NCI-H748 (cell line): ENCODE data around the gene HACL1.
"Not testable (repeated sequence)": the region's sequence is repeated elsewhere in the genome, so short reads cannot be mapped to it uniquely, and the experiment has no call there.

Experiments used
- DNase-seq: peaks from one replicate; lab custom pipeline; 2025; ENCODE audit not compliant: unreplicated experiment; lab: John Stamatoyannopoulos, UW

Gene HACL1

DNA sequence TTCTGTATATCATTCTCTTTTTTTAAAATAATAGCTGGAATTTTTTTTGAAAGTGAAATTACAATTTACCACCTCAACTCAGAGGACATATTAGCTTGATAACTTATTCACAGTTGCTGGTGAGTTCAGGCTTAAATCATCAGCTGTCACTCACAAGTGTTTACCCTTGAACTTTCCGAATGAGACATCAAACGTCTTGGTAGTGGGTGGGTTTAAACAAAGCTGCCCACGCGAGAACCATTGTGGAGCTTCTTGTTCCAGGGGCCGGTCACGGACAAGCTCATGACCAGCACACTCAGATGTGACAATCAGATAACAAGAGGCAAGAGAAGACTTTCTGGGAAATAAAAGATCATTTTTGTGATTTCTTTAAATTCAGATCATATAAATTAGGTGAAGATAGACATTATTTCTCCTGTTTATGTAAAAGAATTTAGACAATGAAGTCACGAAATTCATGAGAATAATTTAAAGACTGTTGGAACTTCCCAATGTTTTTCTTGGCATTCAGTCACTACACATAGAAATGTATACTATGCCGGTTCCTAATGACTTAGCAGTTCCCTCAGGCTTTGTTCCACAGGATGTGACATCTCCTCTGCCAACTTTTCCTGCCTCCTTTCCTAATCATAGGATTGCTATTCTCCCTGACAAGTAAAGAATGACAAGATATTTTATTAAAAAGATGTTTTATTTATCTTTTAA lies 29.4 kb upstream of the HACL1 start:
- no peak for DNase-seq

DNA sequence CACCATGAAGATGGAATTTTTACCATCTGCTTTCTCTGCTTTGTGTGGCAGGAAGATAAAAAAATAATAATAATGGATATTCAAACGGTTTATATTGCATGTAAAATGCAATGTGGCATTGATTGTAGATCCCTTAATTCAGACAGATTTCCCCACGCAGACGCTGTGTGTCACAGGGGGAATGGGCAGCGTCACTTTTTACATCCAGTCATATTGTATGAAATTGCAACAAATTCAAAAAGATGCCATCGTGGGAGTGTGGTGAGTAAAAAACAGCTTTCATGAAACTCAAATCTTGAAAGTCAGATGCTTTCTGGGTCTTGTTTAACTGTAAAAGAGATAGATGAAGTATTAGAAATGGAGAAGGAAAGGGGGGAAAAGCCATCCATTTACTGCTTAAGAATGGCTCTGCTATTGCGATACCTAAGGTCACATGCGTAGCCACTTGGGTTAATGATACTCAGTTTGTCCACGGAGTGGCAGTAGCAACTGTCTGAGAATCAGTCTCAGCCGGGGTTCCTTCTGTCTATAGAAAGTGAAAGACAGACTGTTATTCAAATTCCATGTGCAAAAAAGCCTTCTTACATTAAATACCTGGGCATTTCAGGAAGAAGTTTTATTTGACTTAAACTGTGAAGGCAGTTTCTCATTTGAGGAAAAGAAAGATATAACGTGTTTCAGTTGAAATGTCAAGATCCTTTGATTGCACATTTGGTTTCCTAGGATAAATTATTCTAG lies 28.7 kb upstream of the HACL1 start:
- peak; percentile 64 for DNase-seq

DNA sequence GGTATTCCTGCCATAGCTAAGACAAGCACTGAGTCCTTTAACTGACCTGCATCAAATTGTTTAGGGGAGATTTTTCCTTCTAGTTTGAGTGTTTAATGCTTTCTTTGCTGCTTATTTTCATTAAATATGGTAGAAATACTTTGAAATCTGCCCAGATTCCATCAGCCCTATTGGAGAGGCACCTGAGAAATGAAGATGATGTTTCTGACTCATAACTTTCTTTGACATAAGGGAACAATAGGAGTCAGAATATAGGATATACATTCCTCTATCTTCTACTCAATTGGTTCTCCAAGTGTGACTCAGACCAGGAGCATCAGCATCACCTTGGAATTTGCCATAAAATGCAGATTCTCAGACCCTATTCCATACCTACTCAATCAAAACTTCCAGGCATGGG lies 27.6 kb upstream of the HACL1 start:
- no peak for DNase-seq

DNA sequence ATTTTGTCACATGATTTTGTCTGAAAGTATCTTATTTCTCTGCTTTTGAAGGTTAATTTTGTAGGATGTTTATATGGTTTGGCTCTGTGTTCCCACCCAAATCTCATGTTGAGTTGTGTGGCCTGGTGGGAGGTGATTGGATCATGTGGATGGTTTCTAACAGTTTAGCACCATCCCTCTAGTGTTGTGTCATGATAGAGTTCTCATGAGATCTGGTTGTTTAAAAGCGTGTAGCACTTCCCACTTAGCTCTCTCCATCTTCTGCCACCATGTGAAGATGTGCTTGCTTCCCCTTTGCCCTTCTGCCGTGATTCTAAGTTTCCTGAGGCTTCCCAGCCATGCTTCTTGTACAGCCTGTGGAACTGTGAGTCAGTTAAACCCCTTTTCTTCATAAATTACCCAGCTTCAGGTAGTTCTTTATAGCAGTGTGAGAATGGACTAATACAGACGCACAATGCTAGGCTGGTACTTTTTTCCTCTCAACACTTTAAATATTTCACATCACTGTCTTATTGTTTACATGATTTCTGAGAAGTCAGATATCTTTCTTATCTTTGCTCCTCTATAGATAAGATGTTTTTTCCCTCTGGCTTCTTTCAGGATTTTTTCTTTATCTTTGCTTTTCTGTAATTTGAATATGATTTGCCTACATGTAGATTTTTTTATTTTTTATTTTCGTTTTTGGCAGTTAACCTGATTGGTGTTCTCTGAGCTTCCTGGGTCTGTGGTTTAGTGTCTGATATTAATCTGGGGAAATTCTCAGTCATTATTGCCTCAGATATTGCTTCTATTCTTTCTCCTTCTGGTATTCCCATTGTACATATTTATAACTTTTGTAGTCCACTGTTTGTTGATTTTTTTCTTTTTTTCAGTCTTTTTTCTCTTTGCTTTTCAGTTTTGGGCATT lies 22.4 kb upstream of the HACL1 start:
- DNase-seq = no peak

DNA sequence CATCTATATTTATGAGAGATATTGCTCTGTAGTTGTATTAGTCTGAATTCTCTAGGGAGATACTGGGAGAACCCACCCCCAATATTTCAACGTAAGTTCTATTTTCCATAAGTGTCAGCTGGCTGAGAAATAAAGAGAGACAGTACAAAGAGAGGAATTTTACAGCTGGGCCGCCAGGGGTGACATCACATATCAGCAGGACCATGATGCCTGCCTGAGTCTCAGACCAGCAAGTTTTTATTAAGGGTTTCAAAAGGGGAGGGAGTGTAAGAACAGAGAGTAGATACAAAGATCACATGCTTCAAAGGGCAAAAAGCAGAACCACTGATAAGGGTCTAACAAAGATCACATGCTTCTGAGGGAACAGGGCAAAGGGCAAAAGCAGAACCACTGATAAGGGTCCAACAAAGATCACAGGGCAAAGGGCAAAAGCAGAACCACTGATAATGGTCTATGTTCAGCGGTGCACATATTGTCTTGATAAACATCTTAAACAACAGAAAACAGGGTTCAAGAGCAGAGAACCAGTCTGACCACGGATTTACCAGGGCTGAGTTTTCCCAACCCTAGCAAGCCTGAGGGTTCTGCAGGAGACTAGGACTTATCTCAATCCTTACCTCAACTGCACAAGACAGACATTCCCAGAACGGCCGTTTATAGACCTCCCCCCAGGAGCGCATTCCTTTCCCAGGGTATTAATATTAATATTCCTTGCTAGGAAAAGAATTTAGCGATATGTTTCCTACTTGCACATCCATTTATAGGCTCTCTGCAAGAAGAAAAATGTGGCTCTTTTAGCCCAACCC lies 18.5 kb upstream of the HACL1 start:
- not testable (repeated sequence) for DNase-seq

DNA sequence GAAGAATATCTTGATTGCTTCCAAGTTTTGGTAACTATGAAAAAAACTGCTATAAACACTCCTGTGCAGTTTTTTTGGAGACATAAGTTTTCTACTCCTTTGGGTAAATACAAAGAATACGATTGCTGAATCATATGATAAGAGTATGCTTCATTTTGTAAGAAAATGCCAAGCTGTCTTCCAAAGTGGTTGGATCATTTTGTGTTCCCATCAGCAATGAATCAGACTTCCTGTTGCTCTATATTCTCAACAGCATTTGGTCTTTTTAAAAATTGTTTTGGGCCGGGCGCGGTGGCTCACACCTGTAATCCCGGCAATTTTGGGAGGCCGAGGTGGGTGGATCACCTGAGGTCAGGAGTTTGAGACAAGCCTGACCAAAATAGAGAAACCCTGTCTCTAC lies 14.7 kb upstream of the HACL1 start:
- DNase-seq = no peak

DNA sequence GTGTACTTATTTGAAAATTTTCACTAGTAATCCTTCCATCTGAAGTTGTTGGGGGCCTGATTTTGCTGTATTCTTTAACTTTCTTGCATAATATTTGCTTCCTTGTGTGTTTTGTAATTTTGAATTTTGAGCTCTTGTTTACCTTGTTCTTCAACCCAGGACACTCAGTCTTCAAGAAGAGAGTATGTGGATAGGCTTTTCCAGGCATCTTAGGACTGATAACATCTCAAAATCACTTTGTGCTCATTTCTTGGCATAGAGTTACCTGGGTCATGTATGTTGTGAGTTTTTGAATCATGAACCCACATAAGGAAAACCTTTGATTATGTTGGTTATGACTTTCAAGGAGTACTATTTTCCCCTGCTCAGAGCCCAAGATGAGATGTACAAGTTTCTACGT lies 13.6 kb upstream of the HACL1 start:
- no peak for DNase-seq

DNA sequence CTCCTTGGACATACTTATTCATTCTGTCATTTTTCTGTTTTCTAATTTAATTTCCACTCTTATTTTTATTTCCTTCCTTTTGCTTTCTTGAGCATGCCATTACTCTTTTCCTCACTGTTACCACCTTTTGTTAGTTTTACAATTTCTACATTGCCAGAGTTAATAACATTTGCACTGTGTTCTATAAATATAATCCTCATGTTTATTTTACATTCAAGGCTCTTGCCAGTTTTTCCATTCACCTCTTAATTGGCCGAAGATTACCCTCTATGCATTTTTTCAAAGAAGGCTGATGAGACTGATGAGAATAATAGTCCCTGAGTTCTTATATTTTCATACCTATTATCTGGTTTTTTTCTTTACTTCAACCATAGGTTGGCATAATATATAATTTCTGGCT lies 10.6 kb upstream of the HACL1 start:
- peak; percentile 11 for DNase-seq

DNA sequence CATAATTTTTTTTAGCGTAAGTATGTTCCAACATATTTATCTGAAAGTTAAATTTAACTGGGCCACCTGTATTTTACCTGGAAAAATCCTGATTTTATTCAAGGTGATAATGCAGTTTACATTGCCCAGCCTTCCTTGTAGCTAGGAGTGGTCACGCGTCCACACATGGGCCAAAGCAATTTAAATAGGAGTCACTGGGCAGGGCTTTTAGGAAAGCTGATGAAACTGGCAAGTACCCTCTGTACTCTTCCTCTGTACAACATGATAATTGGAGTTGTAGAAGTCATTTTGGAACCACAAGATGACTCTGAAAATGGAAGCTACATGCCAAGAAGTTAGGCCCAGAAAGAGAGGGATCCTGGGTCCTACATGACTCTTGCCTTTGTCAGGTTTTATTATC lies 9.6 kb upstream of the HACL1 start:
- DNase-seq = no peak

DNA sequence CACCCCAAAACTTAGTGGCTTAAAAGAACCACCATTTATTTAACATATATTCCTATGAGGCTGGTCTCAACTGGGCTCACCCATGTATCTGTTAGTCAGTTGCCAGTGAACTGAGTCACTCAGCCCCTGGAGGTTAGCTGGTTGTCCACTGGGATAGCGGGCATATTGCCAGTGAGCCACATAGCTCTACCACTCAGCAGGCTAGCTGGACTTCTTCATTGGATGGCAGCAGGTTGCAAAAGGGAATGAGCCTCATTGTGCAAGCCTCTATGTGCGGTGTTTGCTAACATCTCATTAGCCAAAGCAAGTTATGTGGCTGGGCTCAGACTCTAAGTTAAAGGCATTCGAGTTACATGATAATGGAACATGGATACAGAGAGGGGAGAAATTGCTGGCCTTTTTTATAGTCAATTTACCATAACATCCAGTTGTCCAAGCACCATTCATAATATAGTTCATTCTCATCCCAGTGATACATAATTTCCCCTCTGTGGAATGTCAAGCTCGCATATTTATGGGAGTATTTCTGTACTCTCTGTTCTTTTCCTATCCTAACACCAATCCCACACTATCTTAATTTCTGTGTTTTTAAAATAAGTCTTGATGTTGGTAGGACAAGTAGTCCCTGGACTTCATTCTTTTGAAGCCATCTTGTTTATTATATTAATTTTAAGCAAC lies 8.9 kb upstream of the HACL1 start:
- no peak for DNase-seq

DNA sequence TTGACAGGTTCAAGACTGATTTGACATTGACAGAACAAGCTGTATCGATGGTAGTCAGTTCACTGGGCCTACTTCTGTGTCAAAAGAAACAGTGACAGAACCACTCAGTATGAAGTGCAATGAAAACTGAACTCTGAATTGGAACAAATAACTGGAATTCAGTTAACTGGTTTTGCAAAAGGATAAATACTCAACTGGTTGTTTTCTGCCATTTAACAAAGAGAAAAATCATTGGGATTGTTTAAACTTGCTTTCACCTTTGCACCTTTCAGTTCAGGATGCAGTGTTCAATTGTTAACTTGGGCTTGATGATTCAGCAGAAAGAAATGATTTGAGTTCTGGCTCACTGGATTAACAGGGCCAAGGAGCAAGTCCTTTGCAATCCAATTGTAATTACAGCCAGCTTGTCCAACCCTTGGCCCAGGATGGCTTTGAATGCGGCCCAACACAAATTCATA lies 5.1 kb upstream of the HACL1 start:
- DNase-seq = no peak

DNA sequence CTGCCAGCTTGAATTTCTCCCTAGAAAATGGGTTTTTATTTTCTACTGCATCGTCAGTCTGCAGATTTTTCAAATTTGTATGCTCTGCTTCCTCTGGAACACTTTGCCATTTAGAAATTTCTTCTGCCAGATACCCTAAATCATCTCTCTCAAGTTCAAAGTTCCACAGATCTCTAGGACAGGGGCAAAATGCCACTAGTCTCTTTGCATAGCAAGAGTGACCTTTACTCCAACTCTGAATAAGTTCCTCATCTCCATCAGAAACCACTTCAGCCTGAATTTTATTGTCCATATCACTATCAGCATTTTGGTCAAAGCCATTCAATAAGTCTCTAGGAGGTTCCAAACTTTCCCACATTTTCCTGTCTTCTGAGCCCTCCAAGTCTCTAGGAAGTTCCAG lies 3.2 kb upstream of the HACL1 start:
- not testable (repeated sequence) for DNase-seq

DNA sequence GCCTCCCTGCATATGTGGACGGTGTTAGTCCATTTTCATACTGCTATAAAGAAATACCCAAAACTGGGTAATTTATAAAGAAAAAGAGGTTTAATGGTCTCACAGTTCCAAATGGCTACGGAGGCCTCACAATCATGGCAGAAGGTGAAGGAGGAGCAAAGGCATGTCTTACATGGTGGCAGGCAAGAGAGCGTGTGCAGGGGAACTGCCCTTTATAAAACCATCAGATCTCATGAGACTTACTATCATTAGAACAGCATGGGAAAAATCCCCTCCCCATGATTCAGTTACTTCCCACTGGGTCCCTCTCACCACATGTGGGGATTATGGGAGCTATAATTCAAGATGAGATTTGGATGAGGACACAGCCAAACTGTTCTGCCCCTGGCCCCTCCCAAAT lies 1.4 kb upstream of the HACL1 start:
- not testable (repeated sequence) for DNase-seq

DNA sequence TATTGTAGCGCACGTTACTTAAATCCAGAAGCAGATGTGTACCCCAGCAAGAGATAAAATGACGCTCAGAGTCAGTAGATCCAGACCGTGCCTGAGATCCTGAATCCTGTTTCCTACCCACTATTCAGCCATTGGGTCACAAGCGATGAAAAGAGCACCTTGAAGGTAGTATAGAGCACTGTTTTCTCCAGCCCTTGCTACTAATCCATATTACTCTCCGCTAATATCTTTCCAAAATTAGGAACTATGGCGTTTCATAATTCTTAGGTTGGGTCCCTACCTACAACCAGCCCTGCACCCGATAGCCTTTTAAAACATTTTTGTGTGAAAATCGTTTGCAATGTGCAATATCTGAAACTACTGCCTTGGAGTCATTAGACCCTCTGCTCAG lies 772 bp upstream of the HACL1 start:
- DNase-seq = no peak

DNA sequence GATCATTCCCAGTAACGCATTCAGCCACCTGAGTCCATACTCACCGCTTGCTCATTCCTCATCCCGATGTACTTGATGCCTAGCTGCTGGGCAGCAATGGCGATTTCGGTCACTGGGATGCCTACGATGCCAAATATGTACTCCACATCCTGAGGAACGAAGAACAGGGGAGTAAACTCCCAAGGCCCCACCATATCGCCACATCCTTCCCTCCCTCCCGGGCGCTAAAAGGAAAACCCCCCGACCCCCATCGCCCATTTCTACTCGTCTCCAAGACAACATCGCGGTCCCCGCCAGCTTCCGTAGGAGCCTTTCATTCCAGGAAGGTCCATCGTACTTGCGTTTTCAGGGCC lies 347 bp downstream of the HACL1 start:
- DNase-seq = no peak

DNA sequence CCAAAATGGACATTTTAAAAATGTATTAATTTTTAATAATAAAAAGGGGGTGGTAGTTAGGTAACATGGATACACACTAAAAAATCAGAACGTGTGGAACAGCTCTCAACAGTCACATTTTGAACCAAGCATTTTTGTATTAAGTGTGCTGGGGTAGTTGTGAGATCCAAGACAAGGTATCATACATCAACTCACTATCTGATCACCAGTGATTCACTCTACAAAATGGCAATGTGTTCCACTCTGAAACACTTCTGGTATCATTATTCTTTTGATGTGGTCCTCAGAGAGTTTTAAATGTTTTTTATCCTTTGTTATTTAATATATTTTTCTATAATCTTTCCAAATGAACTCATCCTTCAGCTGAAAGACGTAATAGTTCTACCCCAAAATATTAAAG lies 5.4 kb downstream of the HACL1 start:
- DNase-seq = no peak

DNA sequence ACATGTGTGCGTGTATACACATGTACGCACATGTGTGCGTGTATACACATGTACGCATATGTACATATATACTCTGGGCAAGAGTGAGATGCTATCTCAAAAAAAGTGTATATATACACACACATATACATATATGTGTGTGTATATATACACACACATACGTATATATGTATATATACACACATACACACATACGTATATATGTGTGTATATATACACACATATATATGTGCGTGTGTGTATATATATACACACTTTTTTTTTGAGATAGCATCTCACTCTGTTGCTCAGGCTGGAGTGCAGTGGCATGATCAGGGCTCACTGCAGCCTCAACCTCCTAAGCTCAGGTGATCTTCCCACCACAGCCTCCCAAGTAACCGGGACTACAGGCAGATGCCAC lies 8.4 kb downstream of the HACL1 start:
- no peak for DNase-seq

DNA sequence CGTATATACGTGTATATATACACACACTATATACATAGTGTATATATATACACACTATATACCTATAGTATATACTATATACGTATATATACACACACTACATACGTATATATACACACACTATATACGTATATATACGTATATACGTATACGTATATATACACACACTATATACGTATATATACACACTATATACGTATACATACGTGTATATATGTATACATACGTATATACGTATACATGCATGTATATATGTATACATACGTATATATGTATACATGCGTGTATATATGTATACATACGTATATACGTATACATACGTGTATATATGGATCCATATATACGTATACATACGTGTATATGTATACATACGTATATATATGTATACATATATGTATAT lies 9.4 kb downstream of the HACL1 start:
- no peak for DNase-seq

DNA sequence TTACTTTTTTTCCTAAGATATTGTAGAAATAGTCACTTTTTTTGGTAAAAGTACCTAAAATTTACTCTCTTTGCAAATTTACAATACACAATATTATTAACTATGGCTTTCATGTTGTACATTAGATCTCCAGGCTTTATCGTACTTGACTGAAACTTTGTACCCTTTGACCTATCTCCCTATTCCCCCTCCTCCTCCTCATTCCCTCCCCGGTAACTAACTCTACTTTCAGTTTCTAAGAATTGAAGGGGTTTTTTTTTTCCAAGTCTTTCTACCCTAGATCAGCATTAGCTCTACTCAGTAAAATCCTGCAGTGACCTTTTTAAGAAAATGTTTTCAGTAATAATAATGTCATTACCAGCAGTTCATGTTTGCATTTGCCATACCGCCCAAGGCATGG lies 10.1 kb downstream of the HACL1 start:
- DNase-seq = no peak

DNA sequence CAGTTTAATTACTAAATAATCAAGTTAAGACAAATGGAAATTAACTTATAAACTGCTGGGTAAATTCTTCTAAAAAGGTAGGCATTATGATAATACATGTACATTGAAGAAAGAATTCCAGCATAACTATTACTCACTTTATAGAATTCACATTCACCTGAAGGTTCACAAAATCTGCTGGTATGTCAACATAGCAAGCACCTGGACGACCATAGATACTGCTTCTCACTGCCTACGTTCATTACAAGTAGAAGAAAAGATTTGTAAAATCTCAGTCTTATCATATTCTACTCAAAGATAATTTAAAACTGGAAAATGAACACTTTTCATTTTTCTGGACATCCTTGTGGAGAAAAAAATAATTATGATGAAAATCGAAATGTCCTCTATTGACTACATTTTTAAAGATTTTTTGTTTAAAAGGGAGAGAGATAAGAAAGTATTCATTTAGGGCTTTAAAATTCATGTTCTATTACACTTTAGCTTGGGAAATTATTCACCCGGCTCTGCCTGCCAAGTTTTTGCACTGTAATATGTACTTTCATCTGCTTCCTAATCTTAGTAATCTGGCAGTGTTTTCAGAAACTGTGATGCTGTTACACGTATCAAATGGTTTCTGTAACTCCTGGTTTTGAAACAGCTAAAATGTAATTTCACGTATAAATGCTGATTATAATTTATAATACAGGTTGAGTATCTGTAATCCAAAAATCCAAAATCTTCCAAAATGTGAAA lies 16.1 kb downstream of the HACL1 start:
- DNase-seq = no peak
